ENCODE data around the gene MORN2.

MORN2 gene

DNA sequence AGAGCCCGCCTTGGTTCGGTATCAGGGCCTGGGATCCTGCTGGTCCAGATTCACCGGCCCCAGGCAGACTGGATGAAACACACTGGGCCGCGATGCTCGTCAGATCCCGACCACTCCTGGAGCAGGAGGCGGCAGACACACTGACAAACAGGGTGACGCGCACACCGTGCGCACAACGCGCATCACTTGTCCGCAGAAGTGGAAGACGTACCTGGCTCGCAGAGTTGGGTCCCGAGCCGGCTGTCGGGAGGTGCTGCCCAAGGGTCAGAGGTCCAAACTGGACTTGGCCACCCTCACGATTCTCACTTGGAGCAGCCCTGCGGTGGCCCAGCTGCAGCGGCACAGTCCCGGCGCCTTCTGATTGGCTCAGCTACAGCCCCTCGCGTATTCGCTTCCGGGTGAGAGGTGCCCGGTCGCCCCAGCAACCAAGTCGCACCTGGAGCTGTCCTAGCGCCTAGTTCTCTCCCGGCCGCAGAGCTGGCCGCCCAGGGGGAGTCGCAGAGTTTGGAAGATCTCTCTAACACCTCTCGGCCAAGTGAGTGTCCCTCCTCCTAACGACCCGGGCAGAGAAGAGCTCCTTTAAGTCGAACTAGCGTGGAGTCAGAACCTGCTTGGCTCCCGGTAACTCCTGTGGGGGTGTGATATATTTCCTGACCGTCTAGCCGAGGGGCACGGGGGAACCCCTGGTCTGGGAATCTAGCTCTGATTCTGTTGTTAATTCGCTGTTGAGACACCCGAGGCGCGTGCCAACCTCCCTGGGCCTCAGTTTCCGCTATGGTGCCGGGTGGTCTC lies at the start of gene MORN2, which contains the start of gene DHX57:
Gene MORN2 (plus strand): TSS at position 401 of the 792 bp plus-strand sequence.
Gene DHX57 (minus strand): TSS at position 359 of the 792 bp plus-strand sequence. CDS start 7,529 bp downstream, outside the sequence.
- DNase-seq, result peak; percentile 79

DNA sequence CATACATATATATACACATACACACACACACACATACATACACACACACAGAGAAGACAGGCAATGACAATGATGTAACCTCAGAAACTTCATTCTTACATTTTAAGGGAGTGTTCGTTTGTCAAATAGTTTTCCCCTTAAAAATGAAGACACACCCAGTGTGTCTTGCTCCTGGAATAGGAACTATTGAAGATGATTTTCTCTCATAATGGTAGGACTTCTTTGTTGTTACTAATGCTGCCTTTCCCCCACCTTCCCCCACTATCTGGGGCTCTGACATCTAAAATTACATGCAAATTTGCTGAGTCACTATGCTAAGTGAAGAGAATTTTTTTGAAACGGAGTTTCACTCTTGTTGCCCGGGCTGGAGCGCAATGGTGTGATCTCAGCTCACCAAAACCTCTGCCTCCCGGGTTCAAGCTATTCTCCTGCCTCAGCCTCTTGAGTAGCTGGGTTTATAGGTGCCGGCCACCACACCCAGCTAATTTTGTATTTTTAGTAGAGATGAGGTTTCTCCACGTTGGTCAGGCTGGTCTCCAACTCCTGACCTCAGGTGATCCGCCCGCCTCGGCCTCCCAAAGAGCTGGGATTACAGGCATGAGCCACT lies 48.1 kb upstream of the MORN2 start:
- DNase-seq, result peak; percentile 95

DNA sequence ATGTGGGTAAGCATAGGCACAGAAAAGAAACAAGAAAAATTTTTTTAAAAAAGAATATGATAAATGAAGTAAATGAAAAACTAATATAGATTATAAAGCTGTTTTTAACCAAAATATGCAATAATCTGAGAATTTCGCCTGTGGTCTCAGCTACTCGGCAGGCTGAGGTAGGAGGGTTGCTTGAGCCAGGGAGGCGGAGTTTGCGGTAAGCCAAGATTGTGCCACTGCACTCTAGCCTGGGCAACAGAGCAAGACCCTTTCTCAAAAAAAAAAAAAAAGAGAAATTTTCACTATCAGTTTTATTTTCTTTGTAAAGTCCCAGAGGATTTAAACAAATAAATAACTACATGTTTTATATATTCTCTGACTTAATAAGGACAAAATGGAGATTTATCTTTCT lies 47.3 kb upstream of the MORN2 start:
- DNase-seq, result peak; percentile 29

DNA sequence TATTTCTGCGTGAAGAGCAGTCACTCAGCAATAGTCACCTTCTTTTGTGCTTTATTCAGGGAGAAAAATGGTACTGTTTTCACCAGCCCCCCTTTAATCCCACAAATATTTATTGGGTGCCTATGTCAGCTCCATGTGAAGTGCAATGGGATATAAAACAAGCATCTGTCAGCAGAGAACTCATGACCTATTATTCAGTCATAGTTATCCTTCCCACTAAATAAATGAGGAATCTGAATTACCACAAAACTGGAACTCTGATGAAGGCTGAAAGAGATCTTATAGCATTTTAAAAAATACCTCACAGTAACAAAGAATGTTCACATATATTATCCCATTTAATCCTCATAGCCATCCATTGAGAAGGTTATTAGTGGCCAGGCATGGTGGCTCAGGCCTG lies 45.8 kb upstream of the MORN2 start:
- peak; percentile 66 for DNase-seq

DNA sequence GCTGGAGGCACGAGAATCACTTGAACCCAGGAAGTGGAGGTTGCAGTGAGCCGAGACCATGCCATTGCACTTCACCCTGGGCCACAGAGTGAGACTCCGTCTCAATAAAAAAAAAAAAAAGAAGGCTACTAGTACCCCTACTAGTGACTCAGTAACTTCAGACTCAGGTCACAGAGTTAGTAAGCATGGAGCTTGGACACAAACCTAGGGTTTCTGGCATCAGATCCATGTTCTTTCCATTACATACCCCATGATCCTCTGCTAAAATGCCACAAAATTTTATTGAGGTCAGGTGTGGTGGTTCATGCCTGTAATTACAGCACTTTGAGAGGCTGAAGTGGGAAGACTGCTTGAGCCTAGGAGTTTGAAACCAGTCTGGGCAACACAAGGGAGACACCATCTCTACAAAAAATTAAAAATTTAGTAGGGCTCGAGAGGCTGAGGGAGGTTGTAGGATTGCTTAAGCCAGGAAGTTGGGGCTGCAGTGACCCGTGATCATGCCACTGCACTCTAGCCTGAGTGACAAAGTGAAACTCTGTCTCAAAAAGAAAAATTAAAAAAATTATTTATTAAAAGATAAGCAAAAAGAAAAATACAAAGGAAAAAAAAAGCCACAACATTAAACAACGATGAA lies 45.1 kb upstream of the MORN2 start:
- peak; percentile 83 for DNase-seq

DNA sequence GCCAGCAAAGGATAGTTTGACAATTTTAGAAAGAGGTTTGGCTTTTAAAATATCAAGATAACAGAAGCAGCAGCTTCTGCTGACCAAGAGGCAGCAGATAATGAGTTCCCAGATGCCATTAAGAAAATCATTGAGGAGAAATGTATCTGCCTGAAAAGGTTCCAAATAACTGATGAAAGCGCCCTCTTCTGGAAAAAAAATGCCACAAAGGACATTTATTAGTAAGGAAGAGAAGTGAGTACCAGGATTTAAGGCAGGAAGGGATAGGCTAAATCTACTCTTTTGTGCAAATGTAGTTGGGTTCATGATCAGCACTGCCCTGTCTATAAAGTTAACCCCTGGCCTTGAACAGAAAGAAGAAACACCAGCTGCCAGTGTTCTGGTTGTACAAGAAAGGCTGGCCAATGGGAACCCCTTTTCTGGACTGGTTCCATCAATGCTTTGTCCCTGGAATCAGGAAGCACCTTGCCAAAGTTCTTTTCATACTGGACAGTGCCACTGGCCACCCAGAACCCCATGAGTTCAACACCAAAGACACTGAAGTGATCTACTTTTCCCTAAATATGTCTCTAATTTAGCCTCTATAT lies 40.7 kb upstream of the MORN2 start:
- peak; percentile 74 for DNase-seq

DNA sequence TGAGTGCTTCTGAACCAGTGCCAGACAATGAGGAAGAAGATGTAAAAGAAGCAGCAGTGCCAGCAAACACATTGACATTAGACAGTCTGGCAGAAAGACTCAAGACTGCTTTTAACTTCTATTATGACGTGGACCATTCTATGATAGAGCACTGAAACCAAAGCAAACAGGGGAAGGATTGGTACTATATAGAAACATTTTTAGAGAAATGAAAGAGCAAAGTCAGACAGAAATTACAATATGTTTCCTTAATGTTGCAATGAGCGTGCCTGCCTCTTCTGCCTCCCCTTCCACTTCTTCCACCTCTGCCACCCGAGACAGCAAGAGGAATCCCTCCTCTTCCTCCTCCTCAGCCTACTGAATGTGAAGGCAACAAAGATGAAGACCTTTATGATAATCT lies 39.8 kb upstream of the MORN2 start:
- peak; percentile 94 for DNase-seq

DNA sequence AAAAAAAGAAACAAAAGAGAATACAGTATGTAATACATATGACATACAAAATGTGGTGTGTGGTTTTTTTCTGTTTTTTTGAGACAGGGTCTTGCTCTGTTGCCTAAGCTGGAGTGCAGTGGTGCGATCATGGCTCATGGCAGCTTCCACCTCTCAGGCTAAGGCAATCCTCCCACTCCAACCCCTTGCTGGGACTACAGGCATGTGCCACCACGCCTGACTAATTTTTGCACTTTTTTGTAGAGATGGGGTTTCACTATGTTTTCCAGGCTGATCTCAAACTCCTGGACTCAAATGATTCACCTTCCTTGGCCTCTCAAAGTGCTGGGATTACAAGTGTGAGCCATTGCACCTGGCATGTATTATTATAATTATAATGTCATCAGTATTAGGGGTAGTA lies 39.0 kb upstream of the MORN2 start:
- peak; percentile 66 for DNase-seq

DNA sequence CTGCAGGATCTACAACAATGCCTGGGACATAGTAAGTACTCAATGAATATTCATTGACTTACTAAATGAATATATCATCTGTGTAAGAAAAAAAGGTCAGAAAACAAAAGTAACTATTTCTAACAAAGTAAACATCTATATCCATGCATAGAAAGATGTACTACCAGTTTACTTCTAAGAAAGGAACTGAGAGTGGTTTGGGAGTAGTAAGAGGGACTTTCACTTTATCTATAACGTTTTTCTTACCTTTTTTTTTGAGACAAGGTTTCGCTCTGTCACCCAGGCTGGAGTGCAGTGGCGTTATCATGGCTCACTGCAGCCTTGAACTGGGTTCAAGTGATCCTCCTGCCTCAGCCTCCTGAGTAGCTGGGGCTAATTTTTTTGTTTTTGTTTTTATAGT lies 25.7 kb upstream of the MORN2 start:
- no peak for DNase-seq

DNA sequence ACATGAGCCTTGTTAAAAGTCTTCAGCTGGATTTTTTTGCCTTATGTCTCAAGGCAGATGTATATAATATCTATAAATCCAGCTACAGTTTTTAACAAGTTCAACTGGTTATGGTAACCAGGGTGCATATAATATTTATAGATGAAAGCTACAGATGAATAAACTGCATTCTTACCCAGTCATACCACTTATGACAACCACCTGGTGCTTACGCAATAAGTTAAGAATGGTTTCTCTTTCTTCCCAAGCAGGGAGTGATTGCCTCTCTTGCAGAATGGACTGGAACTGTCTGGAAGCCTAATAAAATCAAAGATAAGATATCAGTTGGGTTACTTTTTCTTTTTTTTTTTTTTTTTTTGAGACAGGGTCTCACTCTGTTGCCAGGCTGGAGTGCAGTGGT lies 19.6 kb upstream of the MORN2 start:
- peak; percentile 59 for DNase-seq

DNA sequence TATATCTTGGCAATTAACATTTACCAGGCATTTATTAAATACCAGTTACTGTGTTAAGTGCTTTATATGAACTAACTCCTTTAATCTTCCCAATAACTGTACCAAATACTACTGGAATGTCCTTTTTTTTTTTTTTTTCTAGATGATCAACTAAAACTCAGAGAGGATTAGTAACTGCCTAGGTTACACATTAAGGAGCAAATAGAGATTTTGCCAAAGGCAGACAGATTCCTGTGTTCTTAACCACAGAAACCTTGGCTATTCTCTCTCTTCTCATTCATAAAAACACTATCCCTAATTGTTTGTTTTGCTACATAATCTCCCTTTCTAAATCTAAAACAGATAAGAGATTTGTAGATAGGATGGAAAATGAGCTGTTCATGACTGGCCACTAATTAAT lies 13.3 kb upstream of the MORN2 start:
- no peak for DNase-seq

DNA sequence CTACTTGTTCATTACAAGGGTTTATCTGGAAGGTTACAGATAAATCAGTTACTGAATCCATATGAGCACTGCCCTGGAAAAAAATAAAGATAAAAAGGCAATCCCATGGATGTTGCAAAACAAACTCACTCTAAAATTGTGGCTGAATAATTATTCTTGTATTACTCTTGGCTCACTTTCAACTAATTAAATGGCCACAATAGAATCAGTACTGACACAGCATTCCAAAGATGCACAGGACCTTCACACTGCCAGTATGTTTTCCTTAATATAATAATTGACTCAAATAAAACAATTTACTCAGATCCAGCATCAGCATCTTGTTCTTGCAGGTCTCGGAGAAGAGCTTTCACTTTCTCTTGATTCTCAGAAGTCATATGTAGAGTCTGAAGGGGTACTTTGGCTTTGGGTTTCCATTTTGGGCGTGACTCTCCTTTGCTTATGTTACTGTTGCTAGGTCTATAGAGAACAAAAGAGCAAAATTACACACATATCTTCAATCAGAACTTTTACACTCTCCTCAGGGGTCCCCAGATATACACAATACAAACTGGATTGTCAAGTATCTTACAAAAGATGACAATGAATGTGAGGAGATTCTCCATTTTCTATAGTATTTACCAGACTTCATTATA lies 12.6 kb upstream of the MORN2 start:
- no peak for DNase-seq

DNA sequence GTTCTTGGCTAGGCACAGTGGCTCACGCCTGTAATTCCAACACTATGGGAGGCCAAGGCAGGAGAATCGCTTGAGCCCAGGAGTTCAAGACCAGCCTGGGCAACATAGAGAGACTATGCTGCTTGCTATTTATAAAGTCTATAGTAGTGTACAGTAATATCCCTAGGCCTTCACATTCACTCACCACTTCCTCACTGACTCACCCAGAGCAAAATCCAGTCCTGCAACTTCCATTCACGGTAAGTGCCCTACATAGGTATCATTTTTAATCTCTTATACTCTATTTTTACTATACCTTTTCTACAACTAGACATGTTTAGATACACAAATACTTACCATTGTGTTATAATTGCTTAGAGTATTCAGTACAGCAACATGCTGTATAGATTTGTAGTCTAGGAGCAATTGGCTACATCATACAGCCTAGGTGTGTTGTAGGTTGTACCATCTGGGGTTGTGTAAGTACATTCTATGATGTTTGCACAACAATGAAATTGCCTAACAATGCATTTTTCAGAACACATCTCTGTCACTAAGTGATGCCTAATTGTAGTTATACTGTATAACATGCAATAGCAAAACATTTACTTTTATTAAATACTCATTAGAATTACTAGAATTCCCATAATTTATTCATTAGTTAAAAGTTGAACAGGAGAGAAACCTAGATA lies 8.9 kb upstream of the MORN2 start:
- no peak for DNase-seq

DNA sequence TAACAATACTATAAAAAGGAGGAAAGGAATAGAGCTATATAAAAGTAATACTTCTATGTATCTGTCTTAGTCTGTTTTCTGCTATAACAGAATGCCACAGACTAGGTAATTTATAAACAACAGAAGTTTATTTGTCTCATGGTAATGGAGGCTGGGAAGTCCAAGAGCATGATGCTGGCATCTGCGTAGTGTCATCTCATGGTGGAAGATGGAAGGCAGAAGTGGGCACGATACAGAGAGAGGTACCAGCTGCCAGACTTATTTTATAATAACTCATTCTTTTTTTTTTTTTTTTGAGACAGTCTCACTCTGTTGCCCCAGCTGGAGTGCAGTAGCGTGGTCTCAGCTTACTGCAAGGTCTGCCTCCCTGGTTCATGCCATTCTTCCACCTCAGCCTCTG lies 4.3 kb upstream of the MORN2 start:
- DNase-seq, result no peak

DNA sequence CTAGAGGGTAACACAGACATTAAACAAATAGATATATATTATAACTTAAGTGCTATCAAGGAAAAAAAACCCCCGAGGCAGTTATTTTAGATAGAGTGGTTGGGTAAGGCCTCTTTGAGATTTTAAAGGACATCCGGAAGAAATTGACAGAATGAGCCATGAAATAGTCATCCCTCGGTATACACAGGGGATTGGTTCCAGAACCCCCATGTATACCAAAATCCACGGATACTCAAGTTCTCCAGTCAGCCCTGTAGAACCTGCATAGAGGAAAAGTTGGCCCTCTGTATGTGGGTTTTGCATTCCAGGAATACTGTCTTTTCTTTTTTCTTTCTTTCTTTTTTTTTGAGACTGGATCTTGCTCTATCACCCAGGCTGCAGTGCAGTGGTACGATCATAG lies 2.0 kb upstream of the MORN2 start:
- DNase-seq, result no peak

DNA sequence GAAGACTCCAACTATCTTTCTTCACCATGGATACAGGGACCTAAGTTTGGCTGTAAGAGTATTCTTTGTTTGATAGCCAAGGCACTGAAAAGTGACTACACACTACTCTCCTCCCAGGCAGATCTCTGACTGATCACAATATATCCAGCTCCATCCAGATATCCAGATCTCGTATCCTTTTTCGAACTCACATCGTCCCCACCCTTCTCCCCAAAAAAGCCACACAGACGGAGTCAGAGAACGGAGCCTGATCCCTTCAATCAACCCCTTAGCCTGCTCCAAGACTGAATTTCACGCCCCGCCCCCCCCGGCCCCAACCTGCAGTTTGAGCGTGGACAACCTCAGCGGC lies 575 bp upstream of the MORN2 start:
- no peak for DNase-seq

DNA sequence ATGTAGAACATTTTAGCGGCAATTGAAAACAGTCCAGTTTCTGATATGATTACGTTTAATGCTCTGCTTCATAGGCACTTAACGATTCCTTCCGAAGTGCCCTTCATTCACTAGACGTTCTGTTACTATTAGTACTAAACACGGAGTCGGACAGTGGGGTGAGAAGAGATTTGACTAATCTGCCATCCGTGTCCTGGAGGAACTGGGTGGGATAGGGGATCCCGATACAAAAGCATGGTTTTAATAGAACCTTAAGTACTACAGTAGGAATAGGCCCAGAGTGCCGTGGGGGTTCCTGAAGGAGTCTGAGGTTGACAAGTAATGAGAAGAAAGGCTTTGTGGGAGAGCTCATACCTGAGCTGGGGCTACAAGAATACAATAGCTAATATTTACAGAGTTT lies 631 bp downstream of the MORN2 start:
- DNase-seq, result no peak

DNA sequence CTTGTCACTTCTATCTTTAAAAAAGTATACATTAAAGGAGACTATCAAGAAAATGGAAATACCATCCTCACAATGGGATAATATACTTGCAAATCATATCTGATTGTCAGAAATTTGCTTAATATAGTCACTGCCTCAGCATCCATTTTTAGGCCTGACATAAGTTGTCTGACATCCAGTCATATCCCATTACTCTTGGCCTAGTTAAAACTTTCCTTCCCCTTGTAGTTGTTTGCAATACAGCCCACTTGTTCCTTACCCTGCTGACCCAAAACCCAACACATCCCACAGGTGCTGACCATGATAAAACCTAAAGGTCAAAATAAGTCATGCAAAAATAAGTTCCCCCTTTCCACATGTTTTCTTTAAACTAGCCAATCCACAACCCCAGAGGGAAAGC lies 10.3 kb downstream of the MORN2 start:
- DNase-seq, result no peak

DNA sequence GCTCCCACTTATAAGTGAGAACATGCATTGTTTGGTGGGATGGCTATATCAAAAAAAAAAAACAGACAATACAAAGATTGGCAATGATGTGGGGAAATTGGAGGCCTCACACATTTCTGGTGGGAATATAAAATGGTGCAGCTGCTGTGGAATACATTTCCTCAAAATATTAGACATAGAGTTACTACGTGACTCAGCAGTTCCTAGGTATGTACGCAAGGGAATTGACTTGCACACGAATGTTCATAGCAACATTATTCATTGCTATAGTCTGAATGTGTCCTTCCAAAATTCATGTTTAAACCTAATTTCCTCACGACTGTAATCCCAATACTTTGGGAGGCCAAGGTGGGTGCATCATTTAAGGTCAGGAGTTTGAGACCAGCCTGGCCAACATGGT lies 11.6 kb downstream of the MORN2 start:
- DNase-seq, result no peak

DNA sequence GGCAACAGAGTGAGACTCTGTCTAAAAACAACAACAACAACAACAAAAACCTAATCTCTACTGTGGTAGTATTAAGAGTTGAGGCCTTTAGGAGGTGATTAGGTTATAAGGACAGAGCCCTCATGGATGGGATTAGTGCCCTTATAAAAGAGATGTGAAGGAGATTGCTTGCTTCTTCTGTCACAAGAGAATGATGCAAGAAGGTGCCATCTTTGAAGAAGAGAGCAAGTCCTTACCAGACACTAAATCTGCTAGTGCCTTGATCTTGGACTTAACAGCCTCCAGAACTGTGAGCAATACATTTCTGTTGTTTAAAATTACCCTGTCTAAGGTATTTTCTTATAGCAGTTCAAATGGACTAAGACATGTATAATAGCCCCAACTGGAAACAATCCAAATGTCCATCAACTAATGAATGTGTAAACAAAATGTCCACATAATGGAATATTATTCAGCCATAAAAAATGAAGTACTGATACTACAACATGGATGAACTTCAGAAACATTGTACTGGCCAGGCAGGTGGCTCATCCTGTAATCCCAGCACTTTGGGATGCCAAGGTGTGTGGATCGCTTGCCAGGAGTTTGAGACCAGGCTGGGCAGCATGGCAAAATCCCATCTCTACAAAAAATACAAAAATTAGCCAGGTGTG lies 12.3 kb downstream of the MORN2 start:
- DNase-seq, result no peak

DNA sequence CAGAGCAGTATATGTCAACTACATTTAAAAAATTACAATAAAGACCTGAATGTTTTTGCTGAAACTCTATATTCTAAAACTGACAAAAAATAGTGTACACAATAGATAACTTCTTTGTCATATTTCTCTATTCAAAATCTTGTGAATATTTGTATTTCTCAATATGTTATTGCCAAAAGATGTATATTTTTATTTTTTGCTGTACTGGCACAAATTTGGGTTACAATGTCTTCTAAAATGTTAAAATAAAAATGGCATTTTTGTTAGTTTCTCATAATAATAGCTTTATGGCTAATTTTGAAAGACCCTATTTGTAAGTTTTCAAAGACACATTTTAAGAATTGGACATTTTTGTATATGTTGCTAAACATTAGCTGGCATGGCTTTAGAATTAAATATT lies 13.3 kb downstream of the MORN2 start:
- DNase-seq, result no peak

DNA sequence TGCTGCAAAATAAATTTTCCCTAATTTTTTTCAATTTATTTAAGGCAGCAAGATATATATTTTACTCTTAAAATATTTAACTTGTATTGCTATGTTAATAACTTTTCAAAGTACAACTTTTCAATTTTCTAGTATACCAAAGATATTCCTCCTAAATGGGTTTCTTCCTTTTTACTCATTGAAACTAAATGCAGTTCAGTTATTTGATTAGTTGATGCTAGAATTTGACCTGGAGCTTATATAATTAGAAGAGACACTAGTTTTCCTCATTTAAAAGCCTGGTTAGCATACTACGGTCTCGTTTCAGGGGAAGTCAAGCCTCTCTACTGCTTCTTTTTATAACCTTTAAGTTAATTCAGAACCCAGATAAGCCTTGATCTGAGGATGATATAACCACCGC lies 13.8 kb downstream of the MORN2 start, which contains the start of gene ARHGEF33:
Gene ARHGEF33 (plus strand): TSS at position 301 of the 400 bp plus-strand sequence. CDS start 29,573 bp downstream, outside the sequence.
- DNase-seq, result no peak
